Measurements from ENCODE around the gene CFAP46.

The CFAP46 gene

DNA sequence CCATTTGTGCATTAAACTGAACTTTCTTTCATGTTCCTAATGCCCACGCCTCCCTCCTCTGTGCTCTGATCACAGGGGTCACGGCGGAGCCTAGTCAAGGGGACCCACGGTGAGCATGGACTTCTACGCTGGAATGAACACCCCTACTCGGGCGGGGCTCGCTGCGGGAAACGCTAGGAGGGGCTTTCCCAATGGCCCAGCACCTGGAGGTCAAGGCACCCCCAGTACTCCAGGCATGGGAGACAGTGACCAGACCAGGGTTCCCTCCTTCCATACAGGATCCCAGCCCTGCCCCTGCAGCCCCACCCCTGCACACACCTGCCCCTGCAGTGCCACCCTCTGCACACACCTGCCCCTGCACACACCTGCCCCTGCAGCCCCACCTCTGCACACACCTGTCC is 129.4 kb downstream of the CFAP46 start:
- no peak for DNase-seq (ENCODE audit: low read depth)
- no peak overlapping the region for H3K4me3 ChIP-seq (ENCODE audit: control insufficient read depth, low read depth, low read length)
- TF ChIP-seq, protein P1, sequence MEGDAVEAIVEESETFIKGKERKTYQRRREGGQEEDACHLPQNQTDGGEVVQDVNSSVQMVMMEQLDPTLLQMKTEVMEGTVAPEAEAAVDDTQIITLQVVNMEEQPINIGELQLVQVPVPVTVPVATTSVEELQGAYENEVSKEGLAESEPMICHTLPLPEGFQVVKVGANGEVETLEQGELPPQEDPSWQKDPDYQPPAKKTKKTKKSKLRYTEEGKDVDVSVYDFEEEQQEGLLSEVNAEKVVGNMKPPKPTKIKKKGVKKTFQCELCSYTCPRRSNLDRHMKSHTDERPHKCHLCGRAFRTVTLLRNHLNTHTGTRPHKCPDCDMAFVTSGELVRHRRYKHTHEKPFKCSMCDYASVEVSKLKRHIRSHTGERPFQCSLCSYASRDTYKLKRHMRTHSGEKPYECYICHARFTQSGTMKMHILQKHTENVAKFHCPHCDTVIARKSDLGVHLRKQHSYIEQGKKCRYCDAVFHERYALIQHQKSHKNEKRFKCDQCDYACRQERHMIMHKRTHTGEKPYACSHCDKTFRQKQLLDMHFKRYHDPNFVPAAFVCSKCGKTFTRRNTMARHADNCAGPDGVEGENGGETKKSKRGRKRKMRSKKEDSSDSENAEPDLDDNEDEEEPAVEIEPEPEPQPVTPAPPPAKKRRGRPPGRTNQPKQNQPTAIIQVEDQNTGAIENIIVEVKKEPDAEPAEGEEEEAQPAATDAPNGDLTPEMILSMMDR (IDR thresholded peaks at IDR 0.05; ENCODE audit: control insufficient read depth, insufficient read depth, low read depth, low read length, missing control alignments): no peak

DNA sequence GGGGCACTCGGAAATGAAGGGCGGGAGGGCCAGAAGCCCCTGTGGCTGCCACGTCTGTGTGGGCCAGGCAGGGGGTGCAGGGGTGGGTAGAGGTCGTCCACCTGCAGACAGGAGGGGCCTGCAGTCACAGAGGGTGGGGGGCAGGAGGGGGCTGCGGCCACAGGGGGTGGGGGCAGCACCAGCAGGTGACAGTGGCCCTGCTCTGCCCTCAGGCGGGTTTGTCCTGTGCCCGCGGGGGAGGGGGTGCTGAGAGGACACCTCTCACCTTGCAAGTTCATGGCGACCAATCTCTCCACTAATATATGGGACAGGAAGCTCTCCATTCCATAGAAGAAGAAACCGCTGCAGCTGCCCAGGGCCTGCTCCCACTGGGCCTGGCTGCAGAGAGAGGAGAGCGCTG is 129.8 kb downstream of the CFAP46 start:
- DNase-seq (ENCODE audit: low read depth): no peak
- TF ChIP-seq, protein P1 (IDR thresholded peaks at IDR 0.05; ENCODE audit: control insufficient read depth, insufficient read depth, low read depth, low read length, missing control alignments): no peak
- no peak overlapping the region for H3K4me3 ChIP-seq (ENCODE audit: control insufficient read depth, low read depth, low read length)

DNA sequence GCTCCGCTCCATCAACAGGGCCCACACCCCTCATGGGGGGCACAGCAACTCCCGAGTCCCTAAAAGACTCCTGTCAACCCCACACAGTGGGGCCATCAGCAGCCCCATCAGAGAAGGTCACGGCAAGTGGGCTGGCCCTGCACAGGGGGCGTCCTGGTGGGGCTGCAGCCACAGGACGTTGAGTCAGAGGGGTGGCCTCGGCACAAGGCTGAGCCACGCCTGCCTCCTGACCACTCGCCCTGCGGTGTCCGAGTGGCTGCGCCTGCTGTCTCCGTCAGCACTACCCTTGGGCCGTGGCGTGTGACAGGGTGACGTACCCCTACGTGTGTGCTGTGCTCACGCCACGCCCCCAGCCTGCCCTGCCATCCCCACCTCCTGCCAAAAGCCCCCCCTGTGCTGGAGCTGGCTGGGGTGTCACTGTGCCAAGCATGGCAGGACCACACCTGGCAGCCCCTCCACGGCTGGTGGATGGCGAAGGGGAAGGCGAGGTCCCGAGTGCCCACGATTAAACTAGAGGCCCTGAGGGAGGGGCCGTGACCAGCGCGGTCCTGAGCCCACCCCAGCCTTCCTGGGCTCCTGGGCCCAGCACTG is 130.4 kb downstream of the CFAP46 start:
- H3K4me3 ChIP-seq (ENCODE audit: control insufficient read depth, low read depth, low read length): no peak overlapping the region
- TF ChIP-seq, protein P1 (IDR thresholded peaks at IDR 0.05; ENCODE audit: control insufficient read depth, insufficient read depth, low read depth, low read length, missing control alignments): no peak
- DNase-seq (ENCODE audit: low read depth): no peak

DNA sequence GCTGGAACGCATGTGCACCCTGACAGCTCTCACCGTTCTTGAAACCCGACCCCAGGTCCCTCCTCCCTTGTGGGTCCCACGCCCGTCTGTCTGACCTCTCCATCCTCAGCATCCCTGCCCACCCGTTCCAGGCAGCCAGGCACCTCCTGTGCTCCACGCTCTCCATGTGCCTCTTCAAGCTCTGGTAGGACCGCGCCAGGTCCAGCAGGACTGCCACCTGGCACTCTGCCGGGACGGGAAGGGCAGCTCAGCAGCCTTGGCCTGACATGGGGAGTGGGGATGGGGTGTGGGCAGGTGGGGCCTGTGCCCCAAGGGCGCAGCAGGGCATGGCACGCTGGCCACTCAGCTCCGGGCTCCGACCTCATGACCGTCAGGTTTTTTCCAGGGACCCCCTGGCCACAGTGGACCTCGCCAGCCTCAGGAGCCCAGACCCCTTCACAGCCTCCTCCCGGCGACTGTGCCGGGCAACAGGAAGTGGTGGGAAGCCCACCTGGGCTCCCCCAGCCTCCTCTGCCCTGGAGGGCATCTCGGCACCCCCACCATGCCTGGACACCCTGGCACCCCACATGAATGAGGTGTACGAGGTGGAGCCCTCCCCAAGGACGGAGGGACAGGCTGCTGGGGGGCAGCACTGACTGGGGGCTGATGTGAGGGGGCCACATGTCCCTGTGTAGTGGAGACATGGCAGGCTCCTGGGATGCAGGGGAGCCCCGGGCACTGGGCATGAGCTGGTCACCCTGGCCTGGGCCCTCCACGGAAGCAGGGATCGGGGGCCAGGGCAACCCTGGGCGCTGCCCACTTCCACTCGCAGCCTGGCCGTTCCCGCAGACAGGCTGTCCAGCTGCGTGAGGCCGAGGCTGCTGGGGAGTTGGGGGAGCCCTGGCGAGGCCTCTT is 131.3 kb downstream of the CFAP46 start:
- TF ChIP-seq, protein P1 (IDR thresholded peaks at IDR 0.05; ENCODE audit: control insufficient read depth, insufficient read depth, low read depth, low read length, missing control alignments): no peak
- DNase-seq (ENCODE audit: low read depth): no peak
- H3K4me3 ChIP-seq (ENCODE audit: control insufficient read depth, low read depth, low read length): no peak overlapping the region

DNA sequence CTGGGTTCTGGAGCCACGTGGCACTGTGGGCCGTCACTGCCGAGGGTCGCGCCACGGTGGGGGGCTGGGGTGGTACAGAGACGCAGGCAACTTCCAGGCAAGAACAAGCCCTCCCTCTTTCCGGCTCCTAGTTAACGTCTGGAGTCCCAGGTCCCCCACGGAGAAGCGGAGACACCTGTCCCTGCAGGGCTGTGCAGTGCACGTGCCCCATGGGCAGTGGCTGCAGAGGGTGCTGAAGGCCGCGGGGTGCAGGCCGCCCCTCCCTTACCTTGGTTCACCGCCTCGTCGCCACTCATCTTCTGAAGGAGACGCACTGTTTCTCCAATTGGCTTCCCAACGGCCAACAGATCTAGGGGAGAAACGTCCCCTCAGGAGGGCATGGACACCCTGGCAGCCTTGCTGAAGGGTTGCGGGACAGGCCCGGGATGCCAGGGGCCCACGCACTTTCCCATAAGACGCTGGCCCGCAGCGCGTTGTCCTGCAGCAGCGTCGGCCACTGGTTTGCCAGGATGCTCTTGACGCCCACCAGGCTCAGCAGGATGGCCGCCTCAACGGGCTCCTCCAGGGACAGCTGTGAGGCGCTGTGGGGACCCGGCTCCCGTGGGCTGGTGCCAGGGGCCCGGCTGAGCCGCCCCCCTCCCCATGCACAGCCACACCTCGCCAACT is 132.1 kb downstream of the CFAP46 start:
- H3K4me3 ChIP-seq (ENCODE audit: control insufficient read depth, low read depth, low read length): no peak overlapping the region
- TF ChIP-seq, protein P1 (IDR thresholded peaks at IDR 0.05; ENCODE audit: control insufficient read depth, insufficient read depth, low read depth, low read length, missing control alignments): no peak
- DNase-seq (ENCODE audit: low read depth): no peak

DNA sequence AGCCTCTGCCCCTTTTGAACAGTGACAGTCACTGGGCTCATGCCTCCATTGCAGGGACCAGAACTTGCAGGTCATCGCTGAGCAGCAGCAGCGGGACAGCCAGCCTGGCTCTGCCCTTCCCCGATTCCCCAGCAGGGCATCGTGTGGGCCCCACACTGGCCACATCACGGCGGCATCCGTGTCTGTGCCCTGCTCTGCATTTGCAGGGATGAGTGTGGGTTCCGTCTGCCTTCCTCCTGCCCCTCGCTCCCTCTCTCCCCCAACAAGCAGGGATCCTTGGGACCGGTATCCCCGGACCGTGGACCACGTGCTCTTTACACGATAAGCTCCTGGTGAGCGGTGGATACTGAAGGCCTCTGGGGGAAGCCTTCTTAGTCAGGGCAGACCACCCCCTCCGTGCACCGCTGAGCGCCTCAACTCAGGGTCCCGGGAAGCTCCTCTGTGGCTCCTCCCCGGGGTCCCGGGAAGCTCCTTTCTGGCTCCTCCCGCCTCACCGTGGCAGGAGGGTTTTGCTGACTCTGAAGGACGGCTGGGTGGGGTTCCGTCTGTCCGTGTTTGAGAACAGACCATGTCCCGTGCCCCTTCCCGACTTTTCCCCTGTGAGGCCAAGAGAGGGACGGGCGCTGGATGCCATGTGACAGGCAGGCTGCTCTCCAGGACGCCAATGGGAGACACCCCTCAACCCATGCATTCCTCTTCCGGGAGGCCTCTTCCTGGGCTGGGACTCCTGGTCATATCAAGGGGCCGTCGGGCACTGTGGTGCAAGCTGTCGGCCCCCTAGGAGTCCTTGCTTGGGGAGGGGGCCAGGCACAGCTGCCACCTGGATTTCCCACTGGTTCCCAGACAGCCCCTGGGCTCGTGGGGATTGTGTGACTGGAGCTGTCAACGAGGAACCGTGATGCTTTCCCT is 132.9 kb downstream of the CFAP46 start:
- TF ChIP-seq, protein P1 (IDR thresholded peaks at IDR 0.05; ENCODE audit: control insufficient read depth, insufficient read depth, low read depth, low read length, missing control alignments): no peak
- H3K4me3 ChIP-seq (ENCODE audit: control insufficient read depth, low read depth, low read length): no peak overlapping the region
- DNase-seq (ENCODE audit: low read depth): no peak
